HEK293T (cell line): ENCODE results near the gene SMC5.

ENCODE experiments used
- CTCF ChIA-PET: fragments of 350-600 bp; formaldehyde crosslinking; extraction: SDS; loops from one replicate; lab custom pipeline; 2021; ENCODE audit warnings: antibody characterized with exemption, inconsistent platforms; lab: Yijun Ruan, JAX
- POLR2A ChIA-PET: fragments of 350-600 bp; formaldehyde crosslinking; extraction: SDS; loops from one replicate; lab custom pipeline; 2020; ENCODE audit warnings: antibody characterized with exemption, inconsistent platforms; lab: Yijun Ruan, JAX
- DNase-seq: peaks from one replicate; pipeline ENCODE4 v3.0.0; 2012; ENCODE audit warnings: mixed read lengths; ENCODE audit errors: extremely low spot score
- ARNT ChIP-seq: fragments of 450-650 bp; IDR thresholded peaks from 2 replicates; pipeline ENCODE4 v1.6.1; 2017; ENCODE audit warnings: mild to moderate bottlenecking
- BHLHE40 ChIP-seq: fragments of 450-650 bp; IDR thresholded peaks from 2 replicates; pipeline ENCODE4 v1.6.1; 2016; ENCODE audit warnings: mild to moderate bottlenecking, moderate library complexity, borderline replicate concordance
- CTBP1 ChIP-seq: fragments of 450-650 bp; IDR thresholded peaks from 2 replicates; pipeline ENCODE4 v1.6.1; 2016; ENCODE audit warnings: borderline replicate concordance
- ELF4 ChIP-seq: fragments of 450-650 bp; IDR thresholded peaks from 2 replicates; pipeline ENCODE4 v1.6.1; 2017; ENCODE audit warnings: antibody characterized with exemption
- FOXA1 ChIP-seq: fragments of 450-650 bp; IDR thresholded peaks from 2 replicates; pipeline ENCODE4 v1.6.1; 2016; ENCODE audit warnings: mild to moderate bottlenecking
- FOXK2 ChIP-seq: fragments of 450-650 bp; IDR thresholded peaks from 2 replicates; pipeline ENCODE4 v1.6.1; 2016; ENCODE audit warnings: mild to moderate bottlenecking
- FOXM1 ChIP-seq: fragments of 450-650 bp; IDR thresholded peaks from 2 replicates; pipeline ENCODE4 v1.6.1; 2017; ENCODE audit warnings: mild to moderate bottlenecking, borderline replicate concordance
- HDGF ChIP-seq: fragments of 450-650 bp; IDR thresholded peaks from 2 replicates; pipeline ENCODE4 v1.6.1; 2017; ENCODE audit warnings: antibody characterized with exemption, borderline replicate concordance
- L3MBTL2 ChIP-seq: fragments of 450-650 bp; conservative IDR thresholded peaks from 2 replicates; pipeline ENCODE4 v1.6.1; 2016; ENCODE audit warnings: mild to moderate bottlenecking
- LEF1 ChIP-seq: fragments of 450-650 bp; IDR thresholded peaks from 2 replicates; pipeline ENCODE4 v1.6.1; 2017; ENCODE audit warnings: mild to moderate bottlenecking, borderline replicate concordance
- NFRKB ChIP-seq: fragments of 450-650 bp; IDR thresholded peaks from 2 replicates; pipeline ENCODE4 v1.6.1; 2016; ENCODE audit warnings: mild to moderate bottlenecking, moderate library complexity
- PKNOX1 ChIP-seq: fragments of 450-650 bp; IDR thresholded peaks from 2 replicates; pipeline ENCODE4 v1.6.1; 2016
- SP1 ChIP-seq: fragments of 450-650 bp; IDR thresholded peaks from 2 replicates; pipeline ENCODE4 v1.6.1; 2017
- SUZ12 ChIP-seq: fragments of 450-650 bp; IDR thresholded peaks from 2 replicates; pipeline ENCODE4 v1.6.1; 2016; ENCODE audit warnings: mild to moderate bottlenecking
- TARDBP ChIP-seq: fragments of 450-650 bp; IDR thresholded peaks from 2 replicates; pipeline ENCODE4 v1.6.1; 2016
- ZNF384 ChIP-seq: fragments of 450-650 bp; IDR thresholded peaks from 2 replicates; pipeline ENCODE4 v1.6.1; 2016

The SMC5 gene

GRCh38 chr9:70260606-70261005 is 1.8 kb downstream of the SMC5 start:
- CTCF ChIA-PET: no interaction called here
- no peak for DNase-seq
- POLR2A ChIA-PET: interaction anchor here (0.6 kb wide), 1 partner anchor 26 kb away, joined by 3 read pairs; no protein-coding TSS in a partner anchor
- TF ChIP-seq HDGF (no peak), CTBP1 (no peak), ZNF384 (no peak), FOXA1 (no peak), ARNT (no peak), SUZ12 (no peak)

GRCh38 chr9:70261131-70261870 is 2.5 kb downstream of the SMC5 start:
- no peak for DNase-seq
- TF ChIP-seq FOXK2 (no peak), HDGF (no peak), NFRKB (no peak), L3MBTL2 (no peak), TARDBP (no peak), SUZ12 (no peak), ZNF384 (no peak), ARNT (no peak), SP1 (no peak), BHLHE40 (no peak), FOXM1 (no peak), LEF1 (no peak), PKNOX1 (no peak), FOXA1 (no peak), ELF4 (no peak), CTBP1 (no peak)
- ChIA-PET CTCF (no interaction called here), POLR2A (no interaction called here)

- TF ChIP-seq NFRKB (no peak), ARNT (no peak), L3MBTL2 (no peak), ZNF384 (no peak), PKNOX1 (no peak), SP1 (no peak), HDGF (no peak), FOXK2 (no peak), BHLHE40 (no peak), ELF4 (no peak), CTBP1 (no peak), TARDBP (no peak), FOXA1 (no peak), LEF1 (no peak), FOXM1 (no peak), SUZ12 (no peak)
- CTCF ChIA-PET: interaction anchor here (0.7 kb wide), 1 partner anchor 332 kb away, joined by 3 read pairs; no protein-coding TSS in a partner anchor
- POLR2A ChIA-PET: no interaction called here
- no peak for DNase-seq
These were observed 3.6 kb downstream of the SMC5 start for GRCh38 chr9:70262366-70262765.

- ChIA-PET POLR2A (no interaction called here), CTCF (interaction anchor here (0.7 kb wide), 1 partner anchor 332 kb away, joined by 3 read pairs; no protein-coding TSS in a partner anchor)
- no peak for TF ChIP-seq ARNT
- DNase-seq: no peak
These were observed 4.2 kb downstream of the SMC5 start for GRCh38 chr9:70262948-70263347.

- CTCF ChIA-PET: no interaction called here
- TF ChIP-seq PKNOX1: no peak
- no peak for TF ChIP-seq SP1
- no peak for TF ChIP-seq ZNF384
- no peak for TF ChIP-seq HDGF
- no peak for TF ChIP-seq ARNT
- no peak for TF ChIP-seq BHLHE40
- no peak for TF ChIP-seq FOXK2
- TF ChIP-seq ELF4: no peak
- DNase-seq: no peak
- POLR2A ChIA-PET: no interaction called here
These were observed 4.6 kb downstream of the SMC5 start for GRCh38 chr9:70263421-70263820.

GRCh38 chr9:70278305-70278704 is 19.5 kb downstream of the SMC5 start:
- POLR2A ChIA-PET: no interaction called here
- no peak for TF ChIP-seq FOXA1
- TF ChIP-seq L3MBTL2: no peak
- TF ChIP-seq PKNOX1: no peak
- no peak for TF ChIP-seq FOXM1
- no peak for TF ChIP-seq SUZ12
- TF ChIP-seq ZNF384: no peak
- no peak for TF ChIP-seq FOXK2
- TF ChIP-seq SP1: no peak
- no peak for TF ChIP-seq NFRKB
- DNase-seq: no peak
- CTCF ChIA-PET: no interaction called here
